ENCODE results near the gene RNF114.
A peak's percentile ranks its signal among the peaks of the same experiment; 100 is the strongest.

- TF ChIP-seq POLR2A (IDR thresholded peaks at IDR 0.05), result no peak
- TF ChIP-seq CTCF (IDR thresholded peaks at IDR 0.05), result peak in 4 of 6 experiments; percentile 18 to 52 (median 29)
Measured at GRCh38 chr20:49964964-49965780, 29.0 kb downstream of the RNF114 start.

Measured in thyroid gland (tissue), 4 donors.